SKM-1 (cell line): ENCODE measurements around the gene CDK5.

ENCODE experiments used
- DNase-seq: peaks from one replicate; lab custom pipeline; 2025; ENCODE audit not compliant: unreplicated experiment; lab: John Stamatoyannopoulos, UW

Gene CDK5

DNA sequence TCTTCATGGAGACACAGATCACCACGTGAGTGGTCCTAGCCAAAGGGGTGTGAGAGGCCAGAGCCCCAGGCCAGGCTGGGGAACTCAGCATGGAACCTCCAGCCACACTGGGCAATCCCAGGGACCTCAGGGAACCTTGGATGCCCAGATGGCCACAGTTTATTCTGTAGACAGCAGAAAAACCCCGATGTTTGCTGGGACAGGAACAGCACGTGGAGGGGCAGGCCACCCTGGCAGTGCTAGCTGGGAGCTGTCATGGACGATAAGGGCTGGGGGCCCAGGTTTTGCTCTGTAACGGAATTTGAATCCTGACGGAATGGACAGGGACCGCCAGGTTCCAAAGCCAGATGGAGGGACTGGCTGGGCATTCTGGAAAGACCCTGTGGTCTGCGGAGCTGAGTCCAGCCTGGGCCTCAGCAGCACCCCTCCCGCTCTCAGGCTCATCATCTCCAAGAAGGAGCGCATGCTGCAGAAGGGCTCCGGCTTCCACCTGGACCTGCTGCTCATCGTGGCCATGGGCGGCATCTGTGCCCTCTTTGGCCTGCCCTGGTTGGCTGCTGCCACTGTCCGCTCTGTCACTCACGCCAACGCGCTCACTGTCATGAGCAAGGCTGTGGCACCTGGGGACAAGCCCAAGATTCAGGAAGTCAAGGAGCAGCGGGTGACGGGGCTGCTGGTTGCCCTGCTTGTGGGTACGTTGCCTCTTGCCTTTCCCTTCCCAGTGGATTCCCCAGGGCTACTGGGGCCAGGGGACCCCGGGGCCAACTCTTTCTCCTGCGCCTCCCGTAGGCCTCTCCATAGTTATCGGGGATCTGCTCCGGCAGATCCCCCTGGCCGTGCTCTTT is 17.3 kb upstream of the CDK5 start:
- DNase-seq, result no peak

DNA sequence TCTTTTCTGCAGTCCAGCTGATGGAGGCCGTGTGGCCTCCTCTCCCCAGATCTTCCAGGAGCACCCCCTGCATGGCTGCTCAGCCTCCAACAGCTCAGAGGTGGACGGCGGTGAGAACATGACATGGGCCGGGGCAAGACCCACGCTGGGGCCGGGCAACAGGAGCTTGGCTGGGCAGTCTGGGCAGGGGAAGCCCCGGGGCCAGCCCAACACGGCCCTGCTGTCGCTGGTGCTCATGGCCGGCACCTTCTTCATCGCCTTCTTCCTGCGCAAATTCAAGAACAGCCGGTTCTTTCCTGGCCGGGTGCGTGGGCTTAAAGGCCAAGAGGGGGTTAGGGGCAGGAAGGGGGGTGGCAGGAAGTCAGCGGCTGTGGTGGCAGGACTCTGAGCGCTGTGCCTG is 16.3 kb upstream of the CDK5 start:
- no peak for DNase-seq

DNA sequence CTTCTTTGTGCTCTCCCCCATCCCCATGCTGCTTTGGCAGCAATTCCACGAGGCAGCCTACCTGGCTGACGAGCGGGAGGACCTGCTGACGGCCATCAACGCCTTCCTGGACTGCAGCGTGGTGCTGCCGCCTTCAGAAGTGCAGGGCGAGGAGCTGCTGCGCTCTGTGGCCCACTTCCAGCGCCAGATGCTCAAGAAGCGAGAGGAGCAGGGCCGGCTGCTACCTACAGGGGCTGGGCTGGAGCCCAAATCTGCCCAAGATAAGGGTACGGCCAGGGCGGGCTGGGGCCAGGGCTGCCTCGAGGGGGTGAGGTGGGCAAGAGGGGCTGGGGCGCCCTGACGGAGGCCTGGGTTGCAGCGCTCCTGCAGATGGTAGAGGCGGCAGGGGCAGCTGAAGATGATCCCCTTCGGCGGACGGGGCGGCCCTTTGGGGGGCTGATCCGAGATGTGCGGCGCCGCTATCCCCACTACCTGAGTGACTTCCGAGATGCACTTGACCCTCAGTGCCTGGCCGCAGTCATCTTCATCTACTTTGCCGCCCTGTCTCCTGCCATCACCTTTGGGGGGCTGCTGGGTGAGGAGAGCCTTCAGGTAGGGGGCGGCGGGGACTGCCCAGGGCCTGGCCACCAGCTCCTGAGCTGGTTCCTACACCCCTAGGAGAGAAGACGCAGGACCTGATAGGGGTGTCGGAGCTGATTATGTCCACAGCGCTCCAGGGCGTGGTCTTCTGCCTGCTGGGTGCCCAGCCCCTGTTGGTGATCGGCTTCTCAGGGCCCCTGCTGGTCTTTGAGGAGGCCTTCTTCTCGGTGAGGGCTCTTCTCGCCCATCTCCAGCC is 13.6 kb upstream of the CDK5 start:
- no peak for DNase-seq

DNA sequence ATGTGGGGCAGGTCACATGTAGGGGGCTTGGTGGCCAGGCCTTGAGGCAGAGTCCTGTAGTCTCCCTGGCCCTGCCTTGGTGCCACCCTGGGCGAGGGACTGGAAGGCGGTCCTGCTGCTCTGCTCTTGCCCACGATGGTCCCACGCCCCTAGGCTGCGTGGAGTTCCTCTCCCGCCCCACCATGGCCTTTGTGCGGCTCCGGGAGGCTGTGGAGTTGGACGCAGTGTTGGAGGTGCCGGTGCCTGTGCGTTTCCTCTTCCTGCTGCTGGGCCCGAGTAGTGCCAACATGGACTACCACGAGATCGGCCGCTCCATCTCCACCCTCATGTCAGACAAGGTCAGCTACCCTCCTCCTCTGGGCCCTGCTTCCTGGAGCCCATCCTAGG is 12.9 kb upstream of the CDK5 start:
- DNase-seq, result no peak

DNA sequence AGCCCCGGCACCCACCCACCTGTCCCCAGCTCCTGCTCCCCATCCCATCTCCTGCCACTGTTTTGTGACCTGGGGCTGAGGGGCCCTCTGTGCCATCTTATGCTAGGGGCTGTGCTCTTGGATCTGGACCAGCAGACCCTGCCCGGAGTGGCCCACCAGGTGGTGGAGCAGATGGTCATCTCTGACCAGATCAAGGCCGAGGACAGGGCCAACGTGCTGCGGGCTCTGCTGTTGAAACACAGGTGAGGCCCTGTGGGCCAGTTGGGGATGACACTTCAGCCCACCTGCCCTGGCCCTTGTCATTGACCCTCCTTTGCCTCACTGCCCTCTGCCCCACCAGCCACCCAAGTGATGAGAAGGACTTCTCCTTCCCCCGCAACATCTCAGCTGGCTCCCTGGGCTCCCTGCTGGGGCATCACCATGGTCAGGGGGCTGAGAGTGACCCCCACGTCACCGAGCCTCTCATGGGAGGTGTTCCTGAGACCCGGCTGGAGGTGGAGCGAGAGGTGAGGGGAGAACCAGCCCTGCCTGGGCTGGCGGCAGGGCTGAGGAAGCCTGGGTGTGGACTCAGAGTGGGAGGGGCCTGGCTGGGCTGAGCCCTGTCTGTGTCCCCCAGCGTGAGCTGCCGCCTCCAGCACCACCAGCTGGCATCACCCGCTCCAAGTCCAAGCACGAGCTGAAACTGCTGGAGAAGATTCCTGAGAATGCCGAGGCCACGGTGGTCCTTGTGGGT is 12.3 kb upstream of the CDK5 start:
- DNase-seq, result no peak

DNA sequence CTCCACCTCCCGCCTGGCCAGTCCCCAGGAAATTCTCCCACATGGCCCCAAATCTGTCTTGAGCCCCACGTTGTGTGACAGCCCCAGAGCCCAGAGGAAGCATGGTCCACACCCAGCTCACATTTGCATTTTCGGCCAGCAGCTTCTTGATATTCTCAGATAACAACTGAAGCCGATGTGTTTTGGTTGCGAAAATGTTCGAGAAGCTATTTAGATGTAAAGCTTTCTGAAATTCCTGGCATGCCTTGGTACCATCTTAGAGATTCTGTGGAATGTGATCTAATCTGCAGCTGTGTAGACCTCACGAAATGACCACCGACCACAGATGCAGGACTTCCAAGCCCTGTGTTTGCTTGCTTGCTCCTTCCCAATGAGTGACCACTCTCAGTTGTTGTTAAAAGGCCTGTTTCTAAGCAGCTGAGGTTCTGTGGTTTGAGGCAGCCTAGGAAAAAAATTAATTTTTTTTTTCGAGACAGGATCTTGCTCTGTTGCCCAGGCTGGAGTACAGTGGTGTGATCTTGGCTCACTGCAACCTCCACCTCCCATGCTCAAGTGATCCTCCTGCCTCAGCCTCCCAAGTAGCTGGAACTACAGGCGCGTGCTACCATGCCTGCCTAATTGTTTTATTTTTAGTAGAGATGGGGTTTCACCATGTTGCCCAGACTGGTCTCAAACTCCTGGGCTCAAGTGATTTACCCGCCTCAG is 10.5 kb upstream of the CDK5 start:
- DNase-seq, result no peak

DNA sequence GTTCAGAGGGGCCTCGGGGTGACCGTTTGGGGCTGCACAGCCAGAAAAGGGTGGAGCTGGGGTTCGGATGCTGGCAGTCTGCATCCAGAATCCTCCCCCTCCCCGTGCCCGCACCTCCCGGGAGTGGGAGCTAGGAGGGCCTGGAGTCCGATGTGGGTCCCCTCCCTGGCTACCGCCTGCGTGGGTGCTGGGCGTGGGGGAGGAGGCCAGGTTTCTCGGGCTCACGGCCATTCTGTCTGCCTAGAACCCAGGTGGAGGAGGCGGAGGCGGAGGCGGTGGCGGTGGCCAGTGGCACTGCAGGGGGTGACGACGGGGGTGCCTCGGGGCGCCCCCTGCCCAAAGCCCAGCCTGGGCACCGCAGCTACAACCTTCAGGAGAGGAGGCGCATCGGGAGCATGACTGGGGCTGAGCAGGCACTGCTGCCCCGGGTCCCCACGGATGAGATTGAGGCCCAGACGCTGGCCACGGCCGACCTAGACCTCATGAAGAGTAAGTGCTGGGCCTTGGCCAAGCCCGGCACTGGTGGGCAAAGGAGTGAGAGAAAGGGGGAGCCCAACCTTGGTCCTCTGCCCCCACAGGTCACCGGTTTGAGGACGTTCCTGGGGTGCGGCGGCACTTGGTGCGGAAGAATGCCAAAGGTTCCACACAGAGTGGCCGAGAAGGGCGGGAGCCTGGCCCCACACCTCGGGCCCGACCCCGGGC is 8.7 kb upstream of the CDK5 start:
- DNase-seq, result no peak

DNA sequence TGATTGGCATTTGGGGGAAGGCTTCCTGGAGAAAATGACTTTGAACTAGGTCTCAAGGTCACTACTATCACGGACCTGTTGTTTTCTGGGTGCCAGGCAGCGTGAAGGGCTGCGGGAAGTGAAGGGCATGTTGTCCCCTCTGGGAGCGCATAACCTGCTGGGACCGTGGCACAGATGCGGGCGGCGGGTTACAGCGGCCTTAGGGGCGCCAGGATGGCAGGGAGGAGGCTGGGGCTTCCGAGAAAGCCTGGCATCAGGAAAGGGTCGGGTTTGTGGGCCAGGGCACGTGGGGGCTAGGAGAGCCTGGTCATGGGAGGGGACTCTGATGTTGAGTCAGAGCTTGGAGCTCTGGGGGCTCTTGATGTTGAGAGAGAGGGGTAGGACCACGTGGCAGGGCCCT is 7.8 kb upstream of the CDK5 start:
- no peak for DNase-seq

DNA sequence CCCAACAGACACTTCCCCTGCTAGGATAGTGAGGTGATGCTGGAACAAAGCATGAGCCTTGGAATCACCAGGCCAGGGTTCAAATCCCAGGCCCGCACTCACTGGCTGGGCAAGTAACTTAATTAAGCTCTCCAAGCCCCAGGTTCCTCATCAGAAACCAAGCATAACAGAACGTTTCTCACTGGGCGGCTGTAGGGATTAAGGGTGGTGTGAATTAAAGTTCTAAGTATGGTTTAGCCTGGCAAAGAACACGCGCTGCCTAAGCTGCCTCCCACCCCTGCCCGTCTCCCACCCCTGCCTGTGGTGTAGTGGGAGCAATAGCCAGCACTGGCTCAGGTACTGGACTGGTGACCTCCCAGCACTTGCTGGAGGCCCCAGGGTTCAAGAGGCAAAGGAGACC is 7.3 kb upstream of the CDK5 start:
- no peak for DNase-seq

DNA sequence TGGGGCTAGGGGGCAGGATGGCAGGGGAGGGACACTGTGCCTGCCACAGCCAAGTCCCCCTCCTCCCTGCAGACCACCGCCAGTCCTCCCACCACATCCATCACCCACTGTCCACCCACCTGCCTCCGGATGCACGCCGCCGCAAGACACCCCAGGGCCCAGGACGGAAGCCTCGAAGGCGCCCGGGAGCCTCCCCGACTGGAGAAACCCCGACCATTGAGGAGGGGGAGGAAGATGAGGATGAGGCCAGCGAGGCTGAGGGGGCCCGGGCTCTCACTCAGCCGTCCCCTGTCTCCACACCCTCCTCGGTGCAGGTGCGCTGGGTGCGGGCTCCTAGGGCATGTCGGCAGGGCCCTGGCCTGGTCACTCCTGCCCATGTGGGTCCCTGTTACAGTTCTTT is 6.8 kb upstream of the CDK5 start:
- DNase-seq, result no peak

DNA sequence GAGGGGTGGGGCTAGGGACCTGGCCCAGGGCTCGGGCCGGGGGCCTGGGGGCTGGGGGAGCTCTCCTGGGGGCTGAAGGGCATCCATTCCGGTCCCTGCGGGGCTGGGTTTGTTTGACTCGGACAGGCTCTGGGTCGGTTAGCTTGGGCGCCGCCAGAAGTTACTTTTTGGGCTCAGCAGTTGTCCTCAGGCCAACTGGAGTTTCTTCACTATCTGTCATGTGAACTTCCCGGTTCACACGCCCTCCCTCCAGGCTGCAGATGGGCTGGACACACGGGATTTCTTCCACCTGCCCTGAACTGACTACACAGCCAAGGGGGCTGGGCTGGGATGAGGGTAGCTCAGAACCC is 5.5 kb upstream of the CDK5 start:
- DNase-seq, result no peak

DNA sequence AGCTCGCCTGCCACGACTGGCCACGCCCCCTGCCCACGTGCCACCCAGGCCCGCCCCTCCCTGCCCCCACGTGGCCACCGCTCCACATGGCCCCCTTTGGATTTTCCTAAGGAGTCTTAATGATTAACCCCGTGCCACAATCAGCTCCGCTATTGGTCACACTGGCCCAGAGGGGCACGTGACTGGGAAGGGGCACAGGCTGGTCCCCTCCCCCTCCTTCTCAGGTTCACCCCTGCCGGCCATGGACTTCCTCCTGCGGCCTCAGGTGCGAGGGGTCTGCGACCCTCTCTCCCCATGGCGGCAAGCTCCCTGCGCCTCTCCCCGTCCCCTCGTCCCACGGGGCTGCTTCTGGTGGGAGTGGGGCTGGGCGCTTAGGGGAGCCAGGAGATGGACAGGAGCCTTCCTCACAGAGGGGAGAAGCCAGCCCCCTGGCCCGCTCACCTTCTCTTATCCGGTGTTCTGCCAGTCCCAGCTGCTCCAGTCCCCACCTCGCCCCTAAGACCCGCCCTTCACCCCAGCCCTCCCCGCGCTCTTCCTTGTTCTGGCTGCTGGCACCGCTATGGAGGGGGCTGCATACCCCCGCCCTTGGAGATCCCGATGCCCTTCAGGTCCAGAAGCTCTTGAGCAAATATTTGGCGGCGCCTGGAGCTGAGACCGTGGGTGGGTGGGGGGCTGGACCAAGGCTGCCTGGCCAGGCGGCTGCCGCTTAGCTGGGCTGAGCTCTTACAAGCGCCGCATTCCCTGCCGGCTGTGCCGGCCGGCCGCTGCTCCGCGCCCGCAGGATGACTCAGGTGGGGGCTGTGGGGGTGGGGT is 4.9 kb upstream of the CDK5 start:
- no peak for DNase-seq

DNA sequence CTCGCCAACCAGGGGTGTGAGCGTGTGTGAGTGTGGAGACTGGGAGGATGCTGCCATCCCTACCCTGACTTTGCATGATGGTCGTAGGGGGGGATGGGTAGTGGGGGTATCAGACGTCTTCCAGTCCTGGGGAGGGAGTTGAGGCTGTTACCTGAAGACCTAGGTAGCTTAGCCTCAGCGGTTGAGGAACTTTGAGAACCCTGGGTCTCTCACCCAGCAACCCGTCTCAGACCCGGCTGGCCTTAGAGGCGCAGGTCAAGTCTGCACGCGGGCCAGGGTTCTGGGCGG is 4.4 kb upstream of the CDK5 start:
- no peak for DNase-seq

DNA sequence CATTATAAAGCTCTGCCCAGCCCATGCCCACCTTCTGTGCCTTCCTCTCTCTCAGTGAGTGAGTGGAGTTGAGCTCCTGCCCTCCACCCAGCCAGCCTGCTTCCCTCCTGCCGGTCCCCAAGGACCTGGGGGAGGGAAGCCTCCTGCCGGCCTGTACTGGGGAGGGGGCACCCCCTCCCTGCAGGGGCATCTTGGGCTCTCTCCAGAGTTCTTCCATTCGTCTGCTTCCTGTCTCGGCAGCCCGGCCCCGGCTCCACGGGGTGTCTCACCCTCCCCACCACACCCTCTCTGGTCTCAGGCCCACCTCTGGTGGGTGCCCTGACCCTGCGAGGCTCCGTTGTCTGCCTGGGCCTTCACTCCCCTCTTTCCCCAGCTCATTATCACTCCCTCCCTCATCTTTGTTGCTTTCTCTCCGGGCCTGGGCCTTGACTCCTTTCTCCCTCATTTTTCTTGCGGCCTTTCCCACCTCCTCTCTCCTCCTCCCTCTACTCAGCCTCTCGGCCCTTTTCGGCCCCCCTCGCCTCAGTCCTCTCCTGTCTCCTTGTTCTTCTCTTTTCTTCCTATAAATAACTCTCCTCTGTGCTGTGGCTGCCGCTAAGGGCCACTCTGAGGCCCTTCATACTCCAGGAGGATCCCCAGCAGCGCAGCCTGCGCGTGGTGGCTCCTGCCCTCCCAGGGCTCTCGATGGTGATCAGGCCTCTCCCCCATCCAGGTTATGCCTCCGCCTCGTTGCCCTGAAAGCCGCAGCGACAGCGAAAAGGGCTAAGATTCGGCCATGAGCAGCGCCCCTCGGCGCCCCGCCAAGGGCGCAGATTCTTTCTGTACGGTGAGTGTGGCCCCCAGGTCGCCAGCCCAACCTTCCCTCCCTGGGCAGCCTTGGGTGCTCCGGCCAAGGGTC is 3.8 kb upstream of the CDK5 start:
- DNase-seq, result no peak

DNA sequence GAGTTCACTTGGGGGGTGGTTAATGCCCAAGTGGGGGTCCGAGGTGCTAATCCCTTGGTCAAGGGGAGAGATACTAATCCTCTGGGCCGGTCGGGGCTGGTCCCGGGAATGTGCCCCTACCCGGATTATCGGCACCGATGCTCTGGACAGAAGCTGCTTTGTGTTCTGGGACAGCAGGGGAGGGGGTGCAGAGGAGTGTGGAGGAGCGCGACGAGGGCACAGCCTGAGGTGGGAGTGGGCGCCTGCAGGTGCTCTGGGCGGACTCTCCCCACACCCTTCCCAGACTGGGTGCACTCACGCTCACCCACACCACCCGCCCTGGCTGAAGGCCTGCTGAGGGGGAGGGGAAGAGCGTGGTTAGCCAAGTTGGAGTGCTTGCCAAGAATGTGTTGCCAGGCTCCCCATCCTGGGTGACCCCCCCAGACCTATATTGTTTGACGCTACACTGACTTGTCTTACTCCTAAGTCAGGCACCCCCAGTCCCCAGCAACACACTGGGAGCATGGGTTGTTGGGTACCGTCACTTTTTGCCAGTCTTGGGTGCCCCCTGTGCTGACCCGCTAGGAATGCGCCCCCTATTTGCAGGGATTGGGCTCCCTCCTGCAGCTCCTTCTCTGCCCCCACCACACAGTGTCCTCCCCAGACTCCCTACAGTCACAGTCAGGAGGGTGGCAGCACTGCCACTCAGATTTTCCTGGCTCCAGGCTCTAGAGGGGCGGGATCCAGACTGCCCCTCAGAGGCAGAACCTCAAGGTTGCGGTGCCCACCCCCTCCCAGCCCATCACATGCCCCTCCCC is 2.9 kb upstream of the CDK5 start:
- no peak for DNase-seq

DNA sequence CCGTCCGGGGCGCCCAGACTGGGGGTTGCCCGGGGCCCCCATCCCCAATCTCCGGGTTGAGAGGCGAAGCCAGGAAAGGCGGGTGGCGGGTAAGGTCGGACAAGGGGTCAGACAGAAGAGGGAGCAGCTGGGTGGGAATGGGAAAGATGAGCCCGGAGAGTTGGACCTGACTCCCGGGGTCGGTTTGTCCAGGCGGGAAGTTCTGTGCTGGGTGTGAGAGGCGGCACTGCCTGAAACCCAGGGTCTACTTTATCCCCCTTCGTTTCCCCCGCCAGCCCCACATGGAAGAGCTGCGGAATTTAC is 2.4 kb upstream of the CDK5 start:
- DNase-seq, result no peak

DNA sequence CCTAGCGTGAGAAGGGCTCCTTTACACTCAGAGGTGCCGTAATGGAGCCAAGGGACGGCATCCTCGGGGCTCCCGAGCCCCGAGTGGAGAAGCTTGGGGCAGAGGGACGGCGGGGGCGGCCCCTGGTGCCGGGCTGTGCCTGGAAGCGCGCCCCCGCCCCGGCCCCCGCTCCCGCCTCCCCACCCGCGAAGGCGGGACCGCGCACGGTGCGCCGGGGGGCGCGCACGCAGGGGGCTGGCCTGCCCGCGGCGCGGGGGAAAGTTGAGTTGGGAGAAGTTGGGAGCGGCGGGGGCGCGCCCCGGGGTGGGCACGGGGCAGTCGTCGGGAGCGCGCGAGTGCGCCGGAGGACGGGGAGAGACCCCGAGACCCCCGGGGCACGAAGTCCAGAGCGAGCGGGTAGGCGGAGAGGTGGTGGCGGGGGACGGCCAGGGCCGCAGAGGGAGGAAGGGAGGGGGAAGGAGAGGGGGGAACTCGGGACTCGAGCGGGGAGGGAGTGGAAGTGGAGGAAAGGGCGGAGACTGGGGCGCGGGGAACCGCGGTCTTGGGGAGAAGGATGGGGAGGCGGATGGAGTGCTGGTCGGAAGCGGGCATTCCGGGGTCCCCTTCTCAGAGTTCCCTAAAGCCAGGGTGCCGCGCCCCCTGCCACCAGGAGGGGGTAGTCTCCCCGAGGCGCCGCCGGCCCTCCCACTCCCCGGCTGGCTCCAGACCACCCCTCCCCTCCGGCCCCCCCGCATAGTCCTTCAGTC is 1.8 kb upstream of the CDK5 start, which contains the start of gene SLC4A2:
Gene SLC4A2 (plus strand): TSS at position 223 of the 746 bp plus-strand sequence. CDS start 2,399 bp downstream, outside the sequence.
- DNase-seq, result peak; percentile 15
